HG03039 (cell line): ENCODE measurements around the gene ASTN2.

ENCODE experiments used
- ATAC-seq: cut with Tn5 transposase; IDR thresholded peaks from one replicate; pipeline ENCODE4 v1.9.1; 2021; ENCODE audit warnings: mild to moderate bottlenecking, moderate library complexity; ENCODE audit not compliant: unreplicated experiment

The ASTN2 gene

DNA sequence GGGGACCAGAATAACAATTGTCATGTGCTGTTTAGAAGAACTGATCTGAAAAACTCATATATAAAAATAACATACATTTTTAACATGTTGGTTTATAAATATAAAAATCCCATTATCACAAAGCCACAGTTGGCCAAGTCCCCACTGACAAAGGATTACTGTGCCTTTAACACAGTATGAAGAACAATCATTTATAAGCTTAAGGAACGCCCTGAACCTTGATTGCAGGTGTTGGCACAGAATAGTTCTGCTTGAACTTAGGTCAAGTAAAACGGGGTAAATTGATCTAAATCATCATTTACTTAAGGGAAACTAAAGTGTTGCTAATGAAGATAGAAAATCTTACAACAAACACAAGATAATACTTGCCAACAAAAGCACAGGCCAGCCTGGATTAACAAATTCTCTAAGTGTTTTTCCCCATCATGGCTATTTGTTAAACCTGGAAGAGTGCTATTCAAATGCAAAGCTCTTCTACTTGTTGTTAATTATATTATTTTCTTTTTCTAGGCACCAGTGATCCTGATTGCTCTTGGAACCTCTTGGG, 46.1 kb downstream of the ASTN2 start:
- ATAC-seq: no peak

DNA sequence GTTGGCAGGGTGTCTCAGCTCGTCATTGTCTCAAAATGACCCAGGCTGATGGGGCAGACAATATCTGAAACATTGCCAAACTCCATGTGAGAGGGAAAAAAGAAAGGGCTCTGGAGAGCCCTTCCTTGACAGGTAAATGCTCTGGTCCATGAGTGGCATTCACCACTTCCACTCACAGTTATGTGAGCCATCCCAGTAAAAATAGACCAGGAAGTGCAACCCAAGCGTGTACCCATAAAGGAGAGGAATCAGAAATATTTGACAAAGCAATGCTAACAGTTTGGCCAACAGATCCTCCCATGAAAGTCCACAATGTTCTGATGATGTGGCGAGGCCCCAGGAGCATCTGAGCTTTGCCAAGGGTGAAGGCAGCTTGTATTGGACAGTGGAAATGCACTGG, 49.4 kb downstream of the ASTN2 start:
- ATAC-seq: no peak

DNA sequence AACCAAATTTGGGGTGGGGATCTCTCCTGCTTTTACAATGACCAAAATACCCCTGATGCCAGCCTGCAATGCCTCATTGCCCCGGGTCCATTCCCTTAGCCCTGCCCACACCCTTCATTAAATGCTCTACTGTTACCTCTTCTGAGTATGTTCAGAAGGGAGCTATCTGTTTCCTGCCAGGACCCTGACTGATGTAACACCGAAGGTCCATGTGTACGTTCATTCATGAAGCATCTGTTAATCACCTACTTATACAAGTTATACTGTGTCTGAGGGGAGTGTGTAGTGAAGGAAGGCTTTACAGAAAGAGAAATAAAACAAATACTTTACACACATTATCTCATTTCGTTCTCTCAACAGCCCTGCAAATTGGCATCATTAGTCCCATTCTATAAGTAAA, 51.9 kb downstream of the ASTN2 start:
- no peak for ATAC-seq

DNA sequence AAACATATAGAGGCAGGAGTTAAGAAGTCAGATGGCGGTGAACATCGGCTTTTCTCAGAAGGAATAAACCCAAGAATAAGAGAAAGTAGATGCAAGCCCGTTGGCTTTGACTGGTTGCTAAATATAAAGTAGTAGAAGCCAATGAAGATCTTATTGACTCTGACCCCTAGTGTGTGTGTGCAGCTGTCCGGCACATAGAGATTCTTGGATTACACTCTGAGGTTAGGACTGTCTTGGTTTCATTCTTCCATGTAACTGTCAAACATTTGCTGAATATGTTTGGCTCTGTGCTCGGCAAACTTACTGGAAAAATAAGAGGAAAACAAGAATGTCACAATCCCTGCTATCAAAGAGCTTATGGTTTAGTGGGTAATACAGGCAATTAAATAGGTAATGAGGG, 54.9 kb downstream of the ASTN2 start:
- ATAC-seq: no peak

DNA sequence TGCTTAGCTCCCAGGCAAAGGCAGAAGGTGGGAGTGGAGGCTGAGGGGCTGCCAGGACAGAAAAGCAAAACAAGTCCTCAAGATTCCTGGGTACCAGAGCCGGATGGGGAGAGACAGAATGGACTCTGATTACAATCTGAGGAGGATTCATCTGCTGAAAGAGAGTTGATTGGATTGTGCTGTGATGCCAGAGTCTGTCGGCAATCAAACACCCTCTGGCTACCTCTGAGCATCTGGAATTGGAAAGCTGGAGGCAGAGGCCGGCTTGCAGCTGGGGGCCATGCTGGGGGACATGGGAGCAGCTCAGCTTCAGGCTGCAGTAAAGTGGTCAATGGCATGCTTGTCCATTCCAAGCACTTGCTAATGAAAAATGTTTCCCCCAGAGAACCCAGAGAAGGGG, 59.3 kb downstream of the ASTN2 start:
- no peak for ATAC-seq

DNA sequence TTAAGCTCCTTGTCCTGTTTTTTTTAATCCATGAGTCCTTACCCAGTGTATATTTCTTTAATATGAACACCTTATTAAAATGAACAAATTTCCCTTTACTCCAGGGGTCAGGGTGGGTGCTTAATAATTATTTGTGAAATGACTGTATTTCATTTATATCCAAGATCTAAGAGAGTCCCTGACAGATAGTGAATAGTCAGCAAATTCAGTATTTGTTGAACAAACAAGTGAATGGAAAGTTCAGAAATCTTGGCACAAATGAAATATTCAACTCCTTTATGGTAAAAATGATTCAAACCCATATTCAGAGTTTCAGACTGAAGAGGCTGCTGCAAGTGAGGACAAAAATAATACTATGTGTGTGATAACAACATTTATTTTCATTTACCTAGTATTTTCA, 59.9 kb downstream of the ASTN2 start:
- ATAC-seq: no peak

DNA sequence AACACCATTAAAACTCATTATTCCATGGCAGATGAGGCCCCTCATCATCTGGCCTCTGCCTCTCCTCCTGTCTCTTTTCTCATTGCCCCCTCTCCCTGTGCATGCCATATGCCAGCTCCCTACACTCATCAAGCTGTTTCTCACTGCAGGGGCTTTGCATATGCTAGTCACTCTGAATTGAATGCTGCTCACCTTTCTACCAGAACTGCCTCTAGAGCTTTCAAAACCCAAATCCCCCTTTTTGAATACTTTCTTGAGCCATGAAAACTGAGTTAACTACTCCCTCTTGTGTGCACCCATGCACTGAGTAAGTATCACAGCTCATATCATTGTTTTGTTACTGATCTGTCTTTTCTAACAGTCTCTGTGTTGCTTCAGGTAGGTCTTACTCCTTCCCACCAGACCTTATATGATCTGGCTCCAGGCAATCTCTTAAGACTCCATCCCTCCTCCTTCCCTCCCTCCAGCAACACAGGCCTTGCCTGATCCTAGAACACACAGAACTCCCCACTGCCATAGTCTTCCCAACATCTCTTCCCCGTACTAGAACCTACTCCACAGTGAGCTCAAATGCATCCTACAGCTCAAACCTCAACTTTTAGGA, 60.5 kb downstream of the ASTN2 start:
- ATAC-seq: no peak

DNA sequence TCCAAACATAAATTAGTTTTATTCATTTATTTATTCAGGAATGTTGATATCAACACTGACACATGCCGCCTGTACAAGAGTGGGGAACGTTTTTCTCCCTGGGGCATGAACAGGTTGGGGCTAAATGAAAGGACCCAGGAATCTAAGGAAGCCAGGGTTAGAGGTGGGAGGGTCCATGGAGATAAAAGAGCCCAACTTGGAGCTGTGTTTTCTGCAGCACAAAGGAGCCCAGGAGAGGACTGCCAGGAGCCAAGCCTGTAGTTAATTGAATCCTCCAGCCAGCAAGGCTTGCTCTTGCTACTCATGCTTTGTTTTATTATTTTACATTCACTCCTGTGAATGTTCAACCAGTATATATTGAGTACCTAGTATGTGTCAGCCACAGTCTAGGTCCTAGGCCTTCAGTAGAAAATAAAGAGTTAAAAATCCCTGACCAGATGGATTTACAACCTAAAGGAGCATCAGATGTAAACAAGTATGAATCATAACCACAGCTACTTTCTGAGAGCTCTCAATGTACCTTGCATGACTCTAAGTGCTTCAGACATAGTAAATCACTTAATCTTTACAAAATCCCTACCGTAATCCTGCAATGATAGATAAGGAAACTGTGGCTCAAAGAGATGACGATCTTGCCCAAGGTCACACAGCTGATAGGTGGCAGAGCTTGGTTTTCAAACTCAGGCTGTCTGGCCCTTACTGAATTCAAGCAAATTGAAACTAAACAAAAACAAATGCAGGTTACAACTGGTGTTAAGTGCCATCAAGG, 69.8 kb downstream of the ASTN2 start:
- no peak for ATAC-seq

DNA sequence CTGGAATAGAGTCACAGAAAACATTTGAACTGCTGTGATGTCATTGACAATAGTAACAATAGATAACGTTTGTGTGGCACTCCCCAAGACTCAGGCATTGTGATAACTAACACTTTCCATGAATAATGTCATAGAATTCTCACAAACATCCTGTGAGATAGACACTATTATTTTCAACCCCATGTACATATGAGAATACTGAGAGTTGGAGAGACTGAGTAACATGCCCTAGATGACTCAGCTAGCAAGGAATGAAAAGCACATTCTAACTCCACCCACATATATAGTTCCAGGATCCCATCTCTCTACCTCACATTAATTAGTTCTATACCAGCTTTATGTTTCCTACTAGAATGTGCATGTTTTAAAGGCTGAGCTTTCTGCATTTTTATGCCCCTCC, 71.4 kb downstream of the ASTN2 start:
- ATAC-seq: no peak

DNA sequence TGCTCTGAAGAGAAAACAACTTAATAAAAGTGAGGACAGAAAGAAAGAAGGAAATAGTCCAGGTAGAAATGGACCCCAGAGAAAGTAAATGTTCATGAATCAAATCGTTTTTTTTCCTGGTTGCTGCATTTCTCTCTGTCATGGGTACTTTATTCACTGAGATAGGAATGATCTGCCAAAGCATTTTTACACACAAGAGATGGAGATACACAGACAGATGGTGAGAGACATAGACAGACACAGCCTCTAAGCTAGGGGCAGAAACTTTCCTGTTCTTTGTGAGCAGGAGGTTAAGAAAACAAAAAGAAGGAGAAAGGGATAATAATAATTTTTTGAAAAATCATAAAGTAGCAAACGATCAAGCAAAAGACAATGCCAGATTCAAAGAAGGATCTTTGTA, 73.7 kb downstream of the ASTN2 start:
- no peak for ATAC-seq

DNA sequence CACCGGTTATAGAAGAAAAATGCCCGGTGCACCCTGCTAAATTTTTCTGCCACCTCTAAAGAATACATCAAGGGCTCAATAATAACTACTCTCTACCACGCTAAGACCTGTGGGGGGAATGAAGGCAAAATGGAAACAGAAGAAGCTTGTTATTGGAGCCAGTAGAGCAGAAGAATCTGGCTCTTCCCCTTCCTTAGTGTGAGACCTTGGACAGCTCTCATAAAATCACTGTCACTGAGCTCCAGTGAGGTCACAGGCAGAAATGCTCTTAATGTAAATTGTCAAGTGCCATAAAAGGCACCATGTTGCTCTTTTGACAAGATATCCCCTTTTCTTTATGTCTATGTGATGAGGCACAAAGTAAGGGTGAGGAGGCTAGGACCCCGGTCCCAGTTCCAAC, 74.4 kb downstream of the ASTN2 start:
- no peak for ATAC-seq

DNA sequence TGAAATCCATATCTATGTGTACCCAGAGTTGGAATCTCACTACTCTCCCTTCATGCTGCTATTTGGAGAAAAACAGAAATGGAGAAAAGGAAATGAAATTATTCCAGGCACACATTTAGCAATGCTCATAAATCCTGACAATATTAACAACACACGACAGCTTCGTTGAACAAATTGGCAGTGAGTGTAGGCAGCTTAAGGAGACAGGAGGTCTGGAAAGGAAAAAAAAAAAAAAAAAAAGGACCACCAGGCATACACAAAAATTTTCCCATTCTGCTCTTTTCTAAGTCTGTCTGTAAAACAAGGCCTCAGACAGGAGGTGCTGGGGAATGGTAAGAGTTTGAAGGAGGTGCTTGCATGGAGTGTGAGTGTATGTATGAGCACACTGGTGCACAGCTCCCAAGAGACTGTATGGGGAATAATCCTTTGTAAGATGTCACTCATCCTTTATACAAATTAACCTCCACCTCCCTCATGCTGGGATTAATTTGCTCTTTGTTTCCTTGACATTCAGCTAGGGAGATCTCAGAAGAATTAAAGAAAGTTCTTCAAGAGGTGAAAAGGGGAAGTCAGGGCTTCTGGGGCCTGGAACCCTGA, 78.9 kb downstream of the ASTN2 start:
- ATAC-seq: no peak

DNA sequence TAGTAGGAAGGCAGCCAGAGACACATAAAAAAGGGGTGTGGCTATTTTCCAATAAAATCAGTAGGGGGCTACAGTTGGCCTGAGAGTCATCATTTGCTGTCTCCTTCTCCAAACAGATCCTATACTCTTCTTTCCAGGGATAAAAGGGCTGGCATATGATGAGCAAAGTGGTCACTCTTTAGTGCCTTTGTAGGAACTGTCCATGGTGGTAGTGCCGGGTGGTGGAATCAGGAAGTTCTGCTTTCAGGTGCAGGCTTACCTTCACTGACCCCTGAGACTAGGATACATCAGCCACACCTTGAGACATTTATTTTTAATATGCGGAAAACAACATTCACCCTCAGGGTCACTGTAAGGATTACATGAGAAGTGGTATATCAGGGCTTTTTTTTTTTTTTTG, 80.8 kb downstream of the ASTN2 start:
- no peak for ATAC-seq

DNA sequence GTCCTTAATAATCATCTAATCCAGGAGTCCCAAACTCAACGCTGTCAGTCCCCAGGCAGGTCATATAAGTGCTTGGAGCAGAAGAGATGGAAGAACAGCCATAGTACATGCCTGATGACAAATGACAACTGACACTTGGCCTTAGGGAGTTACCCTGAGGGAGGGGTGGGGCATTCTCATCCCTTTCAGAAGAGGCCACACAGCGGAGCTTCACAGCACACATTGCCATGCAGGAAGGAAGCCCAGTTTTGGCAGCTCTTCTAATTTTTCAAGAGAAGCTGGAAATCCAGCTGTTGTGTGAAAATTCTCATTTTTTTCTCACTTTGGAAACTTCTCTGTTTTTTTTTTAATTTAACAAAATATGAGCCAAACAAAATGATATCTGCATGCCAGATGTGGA, 89.0 kb downstream of the ASTN2 start:
- ATAC-seq: no peak

DNA sequence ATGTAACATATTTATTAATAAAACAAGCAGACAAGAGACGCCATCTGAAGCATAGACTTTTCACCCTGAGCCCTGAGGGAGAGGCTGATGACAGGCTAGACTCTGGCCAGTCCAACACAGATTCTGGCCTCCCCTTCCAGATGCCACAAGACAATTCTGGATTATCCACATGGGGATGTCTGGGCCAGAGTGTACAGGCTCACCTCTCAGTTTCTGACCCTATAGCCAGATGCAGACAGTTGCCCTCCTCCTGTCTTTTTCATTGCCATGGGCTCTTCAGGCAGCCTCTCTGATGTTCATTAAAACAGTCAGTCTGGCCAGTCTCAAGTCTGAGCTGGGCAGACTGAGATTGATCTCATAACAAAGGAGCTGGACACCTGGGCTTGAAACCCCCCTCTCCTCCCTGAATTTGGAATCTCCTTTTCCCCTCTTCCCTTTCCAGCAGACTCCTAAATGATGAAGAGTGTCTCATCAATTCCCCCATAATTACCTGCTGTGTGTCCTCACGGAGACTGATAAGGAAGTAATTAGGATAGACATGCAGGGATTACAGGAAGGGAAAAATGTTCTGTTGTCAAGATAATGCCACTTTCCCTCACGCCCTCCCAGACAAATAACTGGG, 89.6 kb downstream of the ASTN2 start:
- ATAC-seq: no peak

DNA sequence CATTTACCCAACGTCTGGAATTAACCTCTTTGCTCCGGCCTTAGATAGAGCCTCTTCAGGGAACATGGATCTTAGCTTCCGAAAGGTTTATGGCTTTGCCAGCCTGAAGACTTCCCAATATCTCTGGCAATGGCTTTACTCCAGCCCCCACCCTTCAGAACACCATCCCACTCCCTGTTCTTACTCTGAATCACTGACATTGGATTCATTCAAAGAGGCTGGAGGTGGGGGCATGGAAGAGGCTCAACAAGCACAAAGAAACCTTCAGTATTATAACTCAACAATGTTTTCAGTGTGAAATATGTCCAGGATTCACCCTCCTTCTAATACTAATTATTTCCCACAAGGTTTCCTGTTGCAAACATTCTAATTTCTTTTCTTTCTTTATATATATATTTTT, 91.5 kb downstream of the ASTN2 start:
- ATAC-seq: no peak

DNA sequence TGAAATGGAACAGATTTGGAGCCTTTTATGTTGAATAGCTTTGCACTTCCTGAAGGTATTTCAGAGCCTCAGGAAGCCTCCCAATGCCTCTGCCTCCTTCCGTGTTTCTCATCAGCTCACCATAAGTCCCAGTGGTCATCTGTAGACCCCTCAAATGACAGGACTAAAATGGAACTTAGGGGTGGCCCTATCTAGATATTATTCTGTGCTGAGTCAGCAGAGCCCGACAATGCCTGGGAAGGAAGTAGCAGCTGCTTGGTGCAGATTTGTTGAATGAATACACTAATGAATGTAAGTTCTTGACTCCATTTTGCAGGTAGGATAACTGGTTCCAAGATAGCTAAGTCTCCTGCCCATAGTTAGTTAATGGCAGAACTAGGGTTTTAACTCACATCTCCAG, 97.7 kb downstream of the ASTN2 start:
- ATAC-seq: no peak

DNA sequence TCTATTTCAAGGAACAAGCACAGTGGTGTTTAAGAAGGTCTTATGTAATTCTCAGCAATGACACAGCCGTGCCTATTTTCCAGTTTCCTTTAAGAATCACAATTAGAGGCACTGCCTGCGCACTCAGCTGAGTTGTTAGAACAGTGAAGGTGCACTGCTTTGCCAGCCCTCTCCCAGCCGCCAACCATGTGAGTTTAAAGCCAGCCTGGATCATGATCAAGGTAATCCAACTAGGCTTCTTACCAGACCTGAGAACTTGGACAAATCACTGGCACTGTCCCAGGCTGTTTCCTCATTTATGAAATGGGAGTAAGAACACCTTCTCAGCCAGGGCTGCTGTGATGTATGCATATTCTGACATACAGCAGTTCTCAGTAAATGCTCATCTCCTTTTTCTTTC, 99.6 kb downstream of the ASTN2 start:
- ATAC-seq: no peak

DNA sequence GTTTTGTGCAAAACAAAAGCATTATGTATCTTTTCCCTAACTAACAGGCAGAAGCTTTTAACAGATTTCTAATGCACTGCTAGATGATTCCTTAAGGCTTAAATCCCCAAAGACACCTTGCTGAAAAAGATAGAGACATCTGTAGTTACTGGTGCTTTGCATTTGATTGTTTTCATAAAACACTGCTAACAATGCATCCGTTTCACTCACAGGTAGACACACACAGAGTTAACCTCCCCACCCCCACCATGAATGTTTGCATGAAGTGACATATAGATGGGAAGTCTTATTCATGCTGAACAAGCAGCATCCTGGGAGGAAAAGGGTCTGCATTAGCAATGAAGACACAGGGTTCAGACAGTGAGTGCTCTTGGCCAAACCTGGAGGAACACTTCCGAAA, 100.9 kb downstream of the ASTN2 start:
- ATAC-seq: no peak

DNA sequence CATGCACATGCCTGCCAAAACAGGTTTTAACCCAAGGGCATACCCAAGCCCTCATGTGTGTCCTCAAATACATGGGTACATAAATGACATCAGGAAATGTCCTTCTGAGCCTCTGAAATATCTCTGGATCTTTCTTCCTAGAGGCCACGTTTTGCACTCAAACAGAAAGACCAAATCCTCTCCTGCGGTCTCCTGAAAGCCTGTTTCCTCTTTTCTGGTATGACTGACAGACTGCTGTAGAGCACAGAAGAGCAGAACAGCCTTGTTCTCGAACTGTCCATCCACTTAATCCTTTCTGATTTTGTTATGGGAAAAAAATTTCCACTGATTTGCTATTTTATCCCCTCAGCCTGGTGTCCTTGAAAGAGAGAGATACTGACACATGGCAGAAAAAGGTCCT, 107.2 kb downstream of the ASTN2 start:
- ATAC-seq: no peak

DNA sequence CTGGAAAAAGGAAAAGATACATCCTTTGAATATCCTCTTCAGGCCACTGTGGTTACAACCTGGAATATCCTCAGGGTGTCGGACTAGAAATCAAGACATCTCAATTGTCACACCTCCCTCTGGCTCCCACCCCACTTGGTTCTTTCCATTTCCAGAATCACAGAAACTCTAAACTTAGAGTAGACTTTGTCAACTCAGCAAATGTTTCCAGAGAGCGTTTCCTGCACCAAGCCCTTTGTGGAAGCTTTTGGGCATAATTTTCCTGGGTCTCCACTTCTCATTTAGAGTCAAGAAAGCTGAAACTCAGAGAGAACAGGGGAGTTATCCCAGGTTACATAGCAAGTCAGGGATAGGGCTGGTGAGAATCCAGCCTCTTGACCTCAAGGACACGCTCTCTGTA, 108.8 kb downstream of the ASTN2 start:
- no peak for ATAC-seq

DNA sequence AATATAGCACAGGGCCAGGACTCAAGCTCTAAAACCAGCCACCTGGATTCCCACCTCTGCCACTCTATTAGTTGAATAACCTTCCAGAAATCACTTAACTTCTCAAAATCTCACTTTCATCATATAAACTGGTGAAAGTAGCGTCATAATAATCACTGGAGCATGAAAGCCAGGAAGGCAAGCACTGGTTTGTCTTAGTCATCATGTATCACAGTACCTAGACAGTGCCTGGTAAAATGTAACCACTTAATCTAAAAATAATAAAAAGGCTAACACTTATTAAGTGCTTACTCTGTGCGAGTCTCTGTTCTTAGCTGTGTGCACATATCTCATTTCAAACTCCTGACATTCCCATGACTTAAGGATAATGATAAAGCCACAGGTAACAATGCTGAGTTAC, 109.4 kb downstream of the ASTN2 start:
- no peak for ATAC-seq
